GM19397 (cell line): ENCODE data around the gene ACTR1A.
A peak's percentile ranks its signal among the peaks of the same experiment; 100 is the strongest.
"Not testable (repeated sequence)": the region's sequence is repeated elsewhere in the genome, so short reads cannot be mapped to it uniquely, and the experiment has no call there.

Experiments
- ATAC-seq: cut with Tn5 transposase; IDR thresholded peaks from one replicate; pipeline ENCODE4 v1.9.1; 2021; ENCODE audit warnings: mild to moderate bottlenecking, moderate library complexity; ENCODE audit not compliant: unreplicated experiment

The ACTR1A gene

GRCh38 chr10:102455893-102456471, 46.5 kb downstream of the ACTR1A start:
- ATAC-seq: no peak

- ATAC-seq: not testable (repeated sequence)
These were observed 47.6 kb downstream of the ACTR1A start for GRCh38 chr10:102454662-102455487.

GRCh38 chr10:102453502-102453901, 49.0 kb downstream of the ACTR1A start:
- ATAC-seq: no peak

GRCh38 chr10:102452672-102453340, 49.7 kb downstream of the ACTR1A start:
- ATAC-seq: no peak

- no peak for ATAC-seq
These were observed 51.2 kb downstream of the ACTR1A start, which contains the start of gene C10orf95 for GRCh38 chr10:102451105-102451969. Gene C10orf95, minus strand, starts transcription at chr10:102451543. Its CDS starts 450 bp downstream, at chr10:102451093.

GRCh38 chr10:102450374-102451104, 52.0 kb downstream of the ACTR1A start:
- peak; percentile 81 for ATAC-seq

- ATAC-seq: no peak
These were observed 52.5 kb downstream of the ACTR1A start for GRCh38 chr10:102450124-102450373.

- ATAC-seq: peak; percentile 36
These were observed 53.0 kb downstream of the ACTR1A start for GRCh38 chr10:102449321-102450123.

GRCh38 chr10:102444851-102445250, 57.7 kb downstream of the ACTR1A start:
- ATAC-seq: no peak

GRCh38 chr10:102438374-102438773, 64.1 kb downstream of the ACTR1A start:
- no peak for ATAC-seq

- ATAC-seq: no peak
These were observed 65.0 kb downstream of the ACTR1A start for GRCh38 chr10:102437515-102437914.

GRCh38 chr10:102436312-102436711, 66.2 kb downstream of the ACTR1A start:
- ATAC-seq: no peak

- no peak for ATAC-seq
These were observed 66.8 kb downstream of the ACTR1A start for GRCh38 chr10:102435529-102436233.

- ATAC-seq: no peak
These were observed 67.4 kb downstream of the ACTR1A start for GRCh38 chr10:102435133-102435497.

- ATAC-seq: no peak
These were observed 67.9 kb downstream of the ACTR1A start for GRCh38 chr10:102434394-102435132.

- no peak for ATAC-seq
These were observed 68.9 kb downstream of the ACTR1A start for GRCh38 chr10:102433619-102434046.

- peak; percentile 83 for ATAC-seq
These were observed 70.2 kb downstream of the ACTR1A start, which contains the start of gene CUEDC2 for GRCh38 chr10:102432162-102432950. Gene CUEDC2, minus strand, starts transcription at chr10:102432574. Its CDS starts 7,386 bp downstream, at chr10:102425188.
